GM19468 (cell line): Measurements from ENCODE around the gene TRPC3.

ENCODE experiments used
- ATAC-seq: cut with Tn5 transposase; IDR thresholded peaks from one replicate; pipeline ENCODE4 v1.9.1; 2021; ENCODE audit warnings: mild to moderate bottlenecking, moderate library complexity, moderate number of reproducible peaks; ENCODE audit not compliant: unreplicated experiment; ENCODE audit errors: extremely low read depth

The TRPC3 gene

GRCh38 chr4:121951521-121952110, at the start of gene TRPC3:
Gene TRPC3 (minus strand): TSS chr4:121952060. CDS start chr4:121951680, 380 bp downstream.
- ATAC-seq: no peak

GRCh38 chr4:122000849-122001248, 49.0 kb upstream of the TRPC3 start:
- ATAC-seq: no peak

GRCh38 chr4:121998024-121998423, 46.2 kb upstream of the TRPC3 start:
- ATAC-seq: no peak

- no peak for ATAC-seq
These were observed 44.1 kb upstream of the TRPC3 start for GRCh38 chr4:121995790-121996537.

GRCh38 chr4:121991968-121992367, 40.1 kb upstream of the TRPC3 start:
- ATAC-seq: no peak

- ATAC-seq: no peak
These were observed 38.6 kb upstream of the TRPC3 start for GRCh38 chr4:121990489-121990888.

GRCh38 chr4:121989715-121990114, 37.9 kb upstream of the TRPC3 start:
- no peak for ATAC-seq

GRCh38 chr4:121988950-121989349, 37.1 kb upstream of the TRPC3 start:
- no peak for ATAC-seq

- ATAC-seq: no peak
These were observed 28.8 kb upstream of the TRPC3 start for GRCh38 chr4:121980643-121981042.

GRCh38 chr4:121978172-121978516, 26.3 kb upstream of the TRPC3 start:
- ATAC-seq: no peak

- peak; percentile 89 for ATAC-seq
These were observed 25.7 kb upstream of the TRPC3 start for GRCh38 chr4:121977251-121978171.

- no peak for ATAC-seq
These were observed 23.9 kb upstream of the TRPC3 start for GRCh38 chr4:121975784-121976183.

- ATAC-seq: no peak
These were observed 22.0 kb upstream of the TRPC3 start for GRCh38 chr4:121973816-121974215.

GRCh38 chr4:121968859-121969258, 17.0 kb upstream of the TRPC3 start:
- no peak for ATAC-seq

GRCh38 chr4:121964958-121965357, 13.1 kb upstream of the TRPC3 start:
- no peak for ATAC-seq

- no peak for ATAC-seq
These were observed 9.0 kb upstream of the TRPC3 start for GRCh38 chr4:121960818-121961217.

- ATAC-seq: no peak
These were observed 6.9 kb upstream of the TRPC3 start for GRCh38 chr4:121958777-121959176.

- no peak for ATAC-seq
These were observed 5.4 kb upstream of the TRPC3 start for GRCh38 chr4:121957266-121957665.

- no peak for ATAC-seq
These were observed 2.0 kb upstream of the TRPC3 start for GRCh38 chr4:121953860-121954259.

- ATAC-seq: no peak
These were observed 430 bp upstream of the TRPC3 start for GRCh38 chr4:121952290-121952689.
